ENCODE data around the gene NOL12.
"Not testable (repeated sequence)": the region's sequence is repeated elsewhere in the genome, so short reads cannot be mapped to it uniquely, and the experiment has no call there.

NOL12 gene

GRCh38 chr22:37716708-37717107, 30.6 kb downstream of the NOL12 start:
- no peak for DNase-seq

- not testable (repeated sequence) for DNase-seq
Measured at GRCh38 chr22:37717235-37717634, 31.1 kb downstream of the NOL12 start.

- not testable (repeated sequence) for DNase-seq
Measured at GRCh38 chr22:37717746-37718305, 31.7 kb downstream of the NOL12 start.

DNA sequence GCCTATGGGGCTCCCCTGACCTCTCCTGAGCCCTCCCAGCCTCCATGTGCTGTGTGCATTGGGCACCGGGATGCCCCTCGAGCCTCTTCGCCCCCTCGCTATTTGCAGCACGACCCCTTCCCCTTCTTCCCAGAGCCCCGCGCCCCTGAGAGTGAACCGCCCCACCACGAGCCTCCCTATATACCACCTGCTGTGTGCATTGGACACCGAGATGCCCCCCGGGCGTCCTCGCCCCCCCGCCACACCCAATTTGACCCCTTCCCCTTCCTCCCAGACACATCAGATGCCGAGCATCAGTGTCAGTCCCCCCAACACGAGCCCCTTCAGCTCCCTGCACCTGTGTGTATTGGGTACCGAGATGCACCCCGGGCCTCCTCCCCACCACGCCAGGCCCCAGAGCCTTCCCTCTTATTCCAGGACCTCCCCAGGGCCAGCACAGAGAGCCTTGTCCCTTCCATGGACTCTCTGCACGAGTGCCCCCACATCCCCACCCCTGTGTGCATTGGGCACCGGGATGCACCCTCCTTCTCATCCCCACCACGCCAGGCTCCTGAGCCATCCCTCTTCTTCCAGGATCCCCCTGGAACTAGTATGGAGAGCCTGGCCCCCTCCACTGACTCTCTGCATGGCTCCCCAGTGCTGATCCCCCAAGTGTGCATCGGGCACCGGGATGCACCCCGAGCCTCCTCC, 39.6 kb downstream of the NOL12 start:
- DNase-seq = no peak

DNA sequence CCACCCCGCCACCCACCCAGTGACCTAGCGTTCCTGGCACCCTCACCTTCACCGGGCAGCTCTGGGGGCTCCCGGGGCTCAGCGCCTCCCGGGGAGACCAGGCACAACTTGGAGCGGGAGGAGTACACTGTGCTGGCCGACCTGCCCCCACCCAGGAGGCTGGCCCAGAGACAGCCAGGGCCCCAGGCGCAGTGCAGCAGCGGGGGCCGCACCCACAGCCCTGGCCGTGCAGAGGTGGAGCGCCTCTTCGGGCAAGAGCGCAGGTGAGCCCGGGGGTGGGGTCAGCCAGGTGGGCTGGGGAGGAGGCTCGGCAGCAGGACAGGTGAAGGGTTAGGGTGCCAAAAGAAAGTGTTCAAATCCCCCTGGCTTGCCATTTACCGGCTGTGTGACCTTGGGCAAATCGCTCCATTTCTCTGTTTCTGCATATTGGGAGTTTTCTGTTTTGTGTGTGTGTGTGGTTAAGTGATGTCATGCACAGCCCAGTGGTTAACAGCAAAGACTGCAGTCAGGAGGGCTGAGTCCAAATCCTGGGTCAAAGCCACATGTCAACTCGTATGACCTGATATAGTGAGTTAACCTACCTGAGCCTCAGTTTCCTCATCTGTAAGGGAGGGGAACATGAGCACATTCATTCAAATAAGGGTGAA, 40.2 kb downstream of the NOL12 start:
- DNase-seq = no peak

GRCh38 chr22:37728620-37729019, 42.5 kb downstream of the NOL12 start:
- no peak for DNase-seq

GRCh38 chr22:37731804-37732471, 45.8 kb downstream of the NOL12 start:
- no peak for DNase-seq

- DNase-seq = no peak
Measured at GRCh38 chr22:37732699-37733607, 46.8 kb downstream of the NOL12 start.

DNA sequence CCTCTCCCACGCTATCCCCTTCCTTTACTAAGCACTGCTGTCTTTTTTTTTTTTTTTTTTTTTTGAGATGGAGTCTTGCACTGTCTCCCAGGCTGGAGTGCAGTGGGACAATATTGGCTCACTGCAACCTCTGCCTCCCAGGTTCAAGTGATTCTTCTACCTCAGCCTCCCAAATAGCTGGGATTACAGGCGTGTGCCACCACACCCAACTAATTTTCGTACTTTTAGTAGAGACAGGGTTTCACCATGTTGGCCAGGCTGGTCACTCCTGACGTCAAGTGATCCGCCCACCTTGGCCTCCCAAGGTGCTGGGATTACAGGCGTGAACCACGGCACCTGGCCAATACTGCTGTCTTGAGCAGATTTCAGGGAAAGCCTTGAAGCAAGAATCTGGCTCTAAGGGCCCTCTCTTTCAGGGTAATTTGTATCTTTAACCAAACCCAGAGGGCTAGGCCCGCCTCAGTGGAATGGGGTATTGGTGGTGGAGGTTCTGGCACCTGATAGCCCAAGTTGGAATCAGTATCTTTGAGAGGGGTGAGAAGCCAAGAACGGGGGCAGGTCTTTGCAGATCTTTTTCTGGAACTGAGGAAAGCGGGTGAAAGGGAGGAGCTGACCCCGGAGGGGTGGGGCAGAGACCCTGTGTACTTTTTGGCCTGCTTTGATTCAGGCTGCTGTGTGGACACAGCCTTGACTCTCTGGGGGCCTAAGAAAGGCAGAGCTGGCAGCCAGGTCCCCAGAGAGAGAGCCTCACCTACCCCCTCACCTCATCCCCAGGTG, 47.7 kb downstream of the NOL12 start:
- DNase-seq = no peak

DNA sequence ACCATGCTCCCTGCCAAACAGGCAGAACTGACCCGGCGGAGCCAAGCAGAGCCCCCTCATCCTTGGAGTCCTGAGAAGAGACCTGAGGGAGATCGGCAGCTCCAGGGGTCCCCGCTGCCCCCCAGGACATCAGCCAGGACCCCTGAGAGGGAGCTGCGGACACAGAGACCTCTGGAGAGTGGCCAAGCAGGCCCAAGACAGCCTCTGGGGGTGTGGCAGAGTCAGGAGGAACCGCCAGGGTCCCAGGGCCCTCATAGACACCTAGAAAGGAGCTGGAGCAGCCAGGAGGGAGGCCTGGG, 48.2 kb downstream of the NOL12 start:
- DNase-seq = no peak

DNA sequence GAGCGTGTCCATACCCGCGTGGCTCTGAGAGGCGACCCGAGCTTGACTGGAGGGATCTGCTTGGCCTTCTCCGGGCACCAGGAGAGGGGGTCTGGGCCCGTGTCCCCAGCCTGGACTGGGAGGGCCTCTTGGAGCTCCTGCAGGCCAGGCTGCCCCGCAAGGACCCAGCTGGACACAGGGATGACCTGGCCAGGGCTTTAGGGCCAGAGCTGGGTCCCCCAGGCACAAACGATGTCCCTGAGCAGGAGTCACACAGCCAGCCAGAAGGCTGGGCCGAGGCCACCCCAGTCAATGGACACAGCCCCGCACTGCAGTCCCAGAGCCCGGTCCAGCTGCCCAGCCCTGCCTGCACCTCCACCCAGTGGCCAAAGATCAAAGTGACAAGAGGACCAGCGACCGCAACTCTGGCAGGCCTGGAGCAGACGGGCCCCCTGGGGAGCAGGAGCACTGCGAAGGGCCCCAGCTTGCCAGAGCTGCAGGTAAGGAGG, 48.9 kb downstream of the NOL12 start:
- no peak for DNase-seq

DNA sequence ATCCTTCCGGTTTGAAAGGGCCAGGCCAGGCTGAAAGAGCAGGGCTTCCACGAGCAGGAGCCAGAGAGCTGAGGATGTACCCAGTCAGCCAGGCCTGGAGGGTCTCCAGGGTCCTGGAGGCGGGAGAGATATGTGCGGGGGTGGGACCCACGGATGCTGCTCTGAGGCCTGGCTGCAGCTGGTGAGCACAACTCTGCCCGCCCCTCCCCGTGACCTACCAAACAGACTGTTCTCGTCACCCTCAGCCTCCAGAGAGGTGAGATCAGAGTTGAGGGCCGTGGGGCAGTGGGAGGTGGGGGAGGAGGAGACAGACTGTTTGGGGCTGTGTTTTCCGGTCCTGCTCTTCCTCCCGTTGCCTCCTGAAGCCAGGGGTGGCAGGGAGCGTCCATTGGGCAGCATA, 52.9 kb downstream of the NOL12 start:
- DNase-seq = no peak

GRCh38 chr22:37739611-37740049, 53.5 kb downstream of the NOL12 start:
- no peak for DNase-seq

- DNase-seq = no peak
Measured at GRCh38 chr22:37740455-37741311, 54.5 kb downstream of the NOL12 start.

DNA sequence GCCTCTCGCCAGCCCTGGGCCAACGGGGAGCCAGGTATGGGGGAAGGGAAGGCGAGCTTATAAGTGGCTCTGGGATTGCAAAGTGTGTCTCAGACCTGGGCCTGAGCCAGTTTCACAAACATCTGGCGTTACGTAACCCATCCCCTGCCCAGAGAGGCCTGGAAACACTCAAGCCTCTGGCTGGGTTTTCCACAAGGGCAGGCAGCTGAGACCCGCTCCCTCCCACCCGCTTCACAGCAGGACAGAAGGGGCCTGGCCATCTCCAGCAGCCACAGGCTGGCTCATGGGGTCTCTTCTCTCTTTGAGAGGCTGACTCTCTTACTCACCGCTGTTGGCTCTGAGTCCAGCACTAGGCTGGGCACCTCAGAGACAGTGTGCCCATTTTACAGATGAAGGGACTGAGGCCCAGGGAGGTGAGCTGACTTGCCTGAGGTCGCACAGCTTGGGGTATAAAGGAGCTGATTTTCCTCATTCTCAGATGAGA, 55.2 kb downstream of the NOL12 start:
- no peak for DNase-seq

- DNase-seq = no peak
Measured at GRCh38 chr22:37742376-37743171, 56.4 kb downstream of the NOL12 start.
